GM18499 (cell line): ENCODE results near the gene ADD2.

Source experiments
- ATAC-seq: cut with Tn5 transposase; IDR thresholded peaks from one replicate; pipeline ENCODE4 v1.9.1; 2021; ENCODE audit warnings: moderate number of reproducible peaks; ENCODE audit not compliant: insufficient read depth, unreplicated experiment

Gene ADD2

DNA sequence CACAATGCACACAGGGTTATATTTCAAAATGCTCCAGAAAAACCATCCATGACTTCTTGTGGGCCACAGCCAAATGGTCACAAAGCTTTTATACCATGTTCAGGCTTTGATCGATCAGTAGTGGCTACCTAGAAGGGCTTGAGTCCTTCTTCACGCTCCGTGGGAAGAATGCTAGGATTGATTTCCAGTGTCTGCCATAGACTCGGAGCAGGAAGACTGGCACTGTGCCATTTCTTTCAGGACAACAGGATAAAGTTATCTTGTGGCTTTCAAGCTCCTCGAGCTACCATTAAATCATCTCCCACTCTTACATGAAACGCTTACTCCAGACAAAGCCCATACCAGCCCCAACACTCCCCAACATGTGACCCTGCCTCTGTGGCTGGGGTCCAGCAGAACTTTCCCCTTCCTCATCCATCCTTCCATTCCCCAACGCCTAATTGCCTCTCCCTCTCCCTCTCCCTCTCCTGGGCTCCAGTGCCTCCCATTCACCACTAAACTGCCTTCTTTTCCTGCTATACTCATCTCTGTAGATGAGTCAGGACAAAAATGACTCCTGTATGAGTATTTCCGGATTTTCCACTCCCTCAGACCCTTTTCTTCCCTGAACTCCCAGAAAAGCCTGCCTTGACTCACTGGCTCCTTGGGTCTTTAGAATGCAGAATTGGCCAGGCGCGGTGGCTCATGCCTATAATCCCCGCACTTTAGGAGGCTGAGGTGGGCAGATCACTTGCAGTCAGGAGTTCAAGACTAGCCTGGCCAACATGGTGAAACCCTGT is 40.9 kb downstream of the ADD2 start:
- ATAC-seq: no peak

- no peak for ATAC-seq
These were observed 42.5 kb downstream of the ADD2 start for GRCh38 chr2:70725505-70725904.

DNA sequence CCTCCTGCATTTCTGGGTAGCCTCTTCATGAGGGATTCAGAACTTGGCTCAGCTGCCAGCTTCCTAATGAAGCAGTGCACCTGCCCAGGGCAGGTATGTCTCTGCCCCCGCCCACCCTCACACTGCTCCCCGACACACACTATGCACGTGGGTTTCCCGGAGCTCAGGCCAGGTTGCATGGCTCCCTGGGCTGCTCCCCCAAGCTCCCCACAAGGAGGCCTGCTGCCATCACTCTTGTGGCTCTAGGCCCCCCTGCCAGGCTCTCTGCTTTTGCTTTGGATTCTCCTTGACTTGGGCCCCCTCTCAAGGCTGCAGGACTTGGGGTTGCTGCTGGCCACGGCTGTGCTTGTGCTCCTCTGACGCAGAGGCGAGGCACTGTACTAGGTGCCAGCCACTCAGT is 43.6 kb downstream of the ADD2 start:
- ATAC-seq: no peak

DNA sequence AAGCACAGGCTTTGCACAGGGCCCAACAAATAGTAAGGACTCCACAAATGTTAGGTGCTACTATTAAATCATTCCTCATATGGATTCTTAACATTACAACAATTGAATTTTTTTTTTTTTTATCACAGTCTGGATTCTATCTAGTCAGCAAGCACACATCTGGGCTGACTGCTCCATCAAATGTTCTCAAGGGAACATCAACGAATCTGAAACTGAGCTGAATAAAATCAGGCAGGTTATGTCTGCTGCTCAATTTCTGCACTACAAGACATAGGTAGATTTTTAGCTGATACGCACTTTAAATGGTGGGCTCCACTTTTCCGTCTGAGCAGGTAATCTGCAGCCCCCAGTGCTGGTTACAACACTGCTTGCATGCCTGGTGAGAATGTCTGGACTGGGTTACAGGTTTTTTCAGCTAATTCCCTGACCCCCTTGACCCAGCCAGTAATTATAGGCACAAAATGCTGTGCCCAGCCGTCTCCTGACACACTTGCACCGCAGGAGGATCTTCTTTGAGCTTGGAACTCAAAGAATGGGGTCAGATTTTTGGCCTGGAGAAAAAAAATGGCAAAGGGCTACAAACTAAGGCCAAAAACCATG is 44.6 kb downstream of the ADD2 start:
- ATAC-seq: no peak

DNA sequence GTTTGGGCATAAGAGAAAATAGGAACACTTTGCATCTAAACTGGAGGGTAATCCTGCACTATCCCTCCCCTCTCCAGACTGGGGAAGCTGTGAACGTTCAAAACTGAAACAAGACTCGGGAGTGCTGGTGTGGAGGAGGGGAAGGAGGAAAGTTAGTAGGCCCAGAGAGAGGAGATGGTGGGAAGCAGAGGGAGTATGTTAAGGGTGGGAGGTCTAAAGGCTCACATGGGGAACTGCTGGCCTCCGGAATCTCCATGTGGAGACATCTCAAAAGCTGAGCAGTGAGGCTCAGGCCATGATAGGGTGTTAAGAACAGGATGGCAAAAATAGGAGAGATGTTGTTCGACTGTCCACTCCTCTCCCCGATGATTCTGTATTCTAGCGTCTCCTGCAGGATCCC is 47.9 kb downstream of the ADD2 start:
- ATAC-seq: no peak

DNA sequence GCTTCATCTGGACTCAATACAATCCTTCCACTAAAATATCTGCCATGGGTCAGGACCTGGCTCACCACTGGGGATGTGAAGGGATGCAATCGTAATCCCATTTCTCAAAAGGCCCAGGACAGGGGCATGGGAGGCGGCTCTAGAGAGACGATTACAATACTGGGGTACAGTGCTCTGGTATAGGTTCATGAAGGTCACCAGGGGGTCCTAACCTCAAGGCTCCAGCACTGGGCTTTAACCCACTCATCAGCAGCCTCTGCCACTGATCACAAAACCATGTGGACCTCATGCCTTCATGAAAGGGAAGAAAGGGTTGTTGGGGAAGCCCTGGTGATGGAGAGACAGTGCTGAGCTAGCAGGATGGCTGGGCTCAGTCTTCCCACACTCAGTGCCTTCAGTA is 48.8 kb downstream of the ADD2 start:
- no peak for ATAC-seq

- no peak for ATAC-seq
These were observed 49.3 kb downstream of the ADD2 start for GRCh38 chr2:70718736-70719135.

- ATAC-seq: no peak
These were observed 49.8 kb downstream of the ADD2 start for GRCh38 chr2:70718241-70718640.

- ATAC-seq: no peak
These were observed 50.5 kb downstream of the ADD2 start for GRCh38 chr2:70717431-70718038.

DNA sequence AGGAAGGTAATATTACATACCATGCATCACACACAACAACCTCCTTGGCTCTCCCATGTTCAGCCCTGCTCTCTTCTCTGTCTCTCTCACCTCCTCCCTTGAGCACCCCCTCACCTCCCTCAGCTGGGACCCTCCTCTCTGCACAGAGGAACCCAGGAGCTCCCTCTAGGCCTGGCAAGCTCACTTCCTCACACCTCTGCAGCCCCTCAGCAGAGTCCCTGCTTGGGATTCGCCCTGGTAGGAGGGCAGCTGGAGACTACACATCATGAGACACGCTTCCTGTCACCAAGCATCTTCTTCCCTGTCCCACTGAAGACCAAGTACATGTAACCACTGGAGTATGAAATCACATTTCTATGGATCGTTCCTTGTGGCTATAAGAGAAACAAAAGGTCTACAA is 51.0 kb downstream of the ADD2 start:
- no peak for ATAC-seq

DNA sequence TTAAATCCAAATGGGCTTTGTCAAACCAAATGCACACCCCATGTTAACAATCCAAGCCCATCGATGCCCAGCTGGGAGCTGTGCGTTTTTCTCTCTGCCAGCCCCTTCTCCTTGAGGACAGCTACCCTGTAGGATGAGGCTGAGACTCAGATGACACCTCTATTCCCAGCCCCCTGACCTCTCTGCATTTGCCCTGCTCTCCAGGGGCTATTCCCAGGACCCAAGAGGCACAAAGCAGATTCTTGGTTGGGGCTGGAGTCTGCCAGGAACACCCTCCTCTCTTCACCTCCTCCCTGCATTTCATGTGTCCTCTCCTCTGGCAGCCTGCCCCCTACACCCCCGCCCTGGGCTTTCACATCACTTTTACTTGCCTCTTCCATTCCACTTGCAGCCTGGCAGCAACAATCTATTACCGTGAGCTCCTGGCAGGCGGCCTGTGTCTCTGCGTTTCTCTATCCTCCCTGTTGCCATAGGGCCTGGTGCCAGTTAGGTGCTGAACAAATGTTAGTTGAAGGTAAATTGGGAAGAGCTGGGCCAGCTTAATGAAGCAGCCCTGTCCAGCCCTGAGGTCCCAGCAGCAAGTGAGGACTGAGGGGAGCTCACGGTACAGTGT is 51.8 kb downstream of the ADD2 start:
- no peak for ATAC-seq

- ATAC-seq: no peak
These were observed 52.7 kb downstream of the ADD2 start for GRCh38 chr2:70715071-70715985.

GRCh38 chr2:70714141-70714905 is 53.7 kb downstream of the ADD2 start:
- no peak for ATAC-seq

DNA sequence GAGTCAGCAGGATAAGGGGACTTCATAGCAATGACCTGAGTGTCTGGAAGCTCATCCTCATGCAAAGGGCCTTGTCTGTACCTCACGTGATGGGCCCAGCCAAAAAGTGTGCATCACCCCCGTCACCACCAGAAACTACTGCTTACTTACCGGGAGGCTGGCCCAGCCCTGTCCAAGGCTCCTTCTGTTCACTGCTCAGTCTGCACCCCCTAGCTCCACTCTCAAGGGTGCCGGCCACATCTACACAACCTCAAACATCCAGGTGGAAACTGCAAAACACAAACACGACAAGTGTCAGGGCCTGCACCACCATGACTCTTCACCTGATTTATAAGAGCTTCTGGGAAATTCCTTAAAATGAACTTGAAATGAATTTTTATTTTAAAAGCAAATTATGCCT is 55.1 kb downstream of the ADD2 start:
- no peak for ATAC-seq

GRCh38 chr2:70711191-70711590 is 56.8 kb downstream of the ADD2 start:
- no peak for ATAC-seq

- ATAC-seq: no peak
These were observed 57.8 kb downstream of the ADD2 start for GRCh38 chr2:70710038-70710690.

GRCh38 chr2:70709275-70710037 is 58.5 kb downstream of the ADD2 start:
- no peak for ATAC-seq
